DOHH2 (cell line): ENCODE data around the gene FA2H.

Source experiments
- EZH2phosphoT487 ChIP-seq: fragments of 200-600 bp; sonication (generic); IDR thresholded peaks from 2 replicates; pipeline ENCODE4 v1.6.1; 2017; ENCODE audit warnings: borderline replicate concordance, mild to moderate bottlenecking, antibody characterized with exemption, low read length, moderate library complexity, mixed read lengths
- TF ChIP-seq, protein P1 (sequence below): fragments of 200-600 bp; sonication (generic); IDR thresholded peaks from one replicate; pipeline ENCODE4 v1.5.1; 2014; ENCODE audit warnings: antibody characterized with exemption, mild to moderate bottlenecking, low read depth, low read length; ENCODE audit not compliant: poor library complexity, severe bottlenecking

DNA sequence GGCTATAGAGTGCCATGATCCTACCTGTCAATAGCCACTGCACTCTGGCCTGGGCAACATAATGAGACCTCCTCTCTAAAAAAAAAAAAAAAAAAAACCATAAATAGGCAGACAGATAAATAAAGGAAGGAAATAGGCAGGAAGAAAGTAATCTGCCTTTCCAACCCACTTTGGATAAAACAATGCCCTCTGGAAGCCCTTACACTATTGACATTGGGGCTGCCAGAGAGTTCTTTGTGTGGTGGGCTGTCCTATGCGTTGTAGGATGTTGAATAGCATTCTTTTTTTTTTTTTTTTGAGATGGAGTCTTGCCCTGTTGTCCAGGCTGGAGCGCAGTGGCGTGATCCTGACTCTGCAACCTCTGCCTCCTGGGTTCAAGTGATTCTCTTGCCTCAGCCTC is 100.7 kb downstream of the FA2H start:
- TF ChIP-seq, protein P1, sequence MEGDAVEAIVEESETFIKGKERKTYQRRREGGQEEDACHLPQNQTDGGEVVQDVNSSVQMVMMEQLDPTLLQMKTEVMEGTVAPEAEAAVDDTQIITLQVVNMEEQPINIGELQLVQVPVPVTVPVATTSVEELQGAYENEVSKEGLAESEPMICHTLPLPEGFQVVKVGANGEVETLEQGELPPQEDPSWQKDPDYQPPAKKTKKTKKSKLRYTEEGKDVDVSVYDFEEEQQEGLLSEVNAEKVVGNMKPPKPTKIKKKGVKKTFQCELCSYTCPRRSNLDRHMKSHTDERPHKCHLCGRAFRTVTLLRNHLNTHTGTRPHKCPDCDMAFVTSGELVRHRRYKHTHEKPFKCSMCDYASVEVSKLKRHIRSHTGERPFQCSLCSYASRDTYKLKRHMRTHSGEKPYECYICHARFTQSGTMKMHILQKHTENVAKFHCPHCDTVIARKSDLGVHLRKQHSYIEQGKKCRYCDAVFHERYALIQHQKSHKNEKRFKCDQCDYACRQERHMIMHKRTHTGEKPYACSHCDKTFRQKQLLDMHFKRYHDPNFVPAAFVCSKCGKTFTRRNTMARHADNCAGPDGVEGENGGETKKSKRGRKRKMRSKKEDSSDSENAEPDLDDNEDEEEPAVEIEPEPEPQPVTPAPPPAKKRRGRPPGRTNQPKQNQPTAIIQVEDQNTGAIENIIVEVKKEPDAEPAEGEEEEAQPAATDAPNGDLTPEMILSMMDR = no peak
- TF ChIP-seq EZH2phosphoT487 = no peak
